Neural crest cell (in vitro differentiated cells): ENCODE results near the gene SLC9A9. TPM values are rescaled to one million over a fixed set of nuclear protein-coding genes. Genes with fewer than 3 reads are reported as not detected.

ENCODE experiments used
- DNase-seq: peaks from one replicate; pipeline ENCODE4 v3.0.0; 2021; ENCODE audit warnings: low read depth, mixed read lengths, low spot score
- H3K27ac Mint-ChIP-seq: one replicate; pipeline ENCODE4 v1.8.0; 2021; ENCODE audit warnings: mild to moderate bottlenecking, mixed read lengths; ENCODE audit not compliant: unreplicated experiment
- H3K27me3 Mint-ChIP-seq: 2 replicates; pipeline ENCODE4 v1.8.0; 2021; ENCODE audit warnings: low read depth, mild to moderate bottlenecking, mixed read lengths
- H3K36me3 Mint-ChIP-seq: 2 replicates; pipeline ENCODE4 v1.8.0; 2021; ENCODE audit warnings: low read depth, mild to moderate bottlenecking, mixed read lengths
- H3K4me1 Mint-ChIP-seq: 2 replicates; pipeline ENCODE4 v1.8.0; 2021; ENCODE audit warnings: mixed read lengths
- H3K4me3 Mint-ChIP-seq: one replicate; pipeline ENCODE4 v1.8.0; 2021; ENCODE audit warnings: mild to moderate bottlenecking, mixed read lengths
- H3K9me3 Mint-ChIP-seq: 2 replicates; pipeline ENCODE4 v1.8.0; 2021; ENCODE audit warnings: mixed read lengths
- CTCF ChIP-seq: fragments of 200-600 bp; sonication (generic); conservative IDR thresholded peaks from 2 replicates; pipeline ENCODE4 v1.5.0; 2021; ENCODE audit warnings: antibody characterized with exemption, mild to moderate bottlenecking
- total RNA-seq: library from RNA; stranded (reverse); gene quantifications from 2 replicates; pipeline ENCODE4 v1.2.1, GENCODE V29; 2021

The SLC9A9 gene
- total RNA-seq, 1 donor from 2014 or later = 0.56 TPM

- Mint-ChIP-seq H3K27ac (no peak overlapping the region), H3K36me3 (no peaks in the 10 kb centered on the region), H3K27me3 (no peaks in the 10 kb centered on the region), H3K4me3 (no peak overlapping the region), H3K4me1 (no peaks in the 10 kb centered on the region), H3K9me3 (no peaks in the 10 kb centered on the region)
- no peak for DNase-seq
- TF ChIP-seq CTCF = no peak
Measured at GRCh38 chr3:143536817-143537535, 311.3 kb downstream of the SLC9A9 start.

- no peaks in the 10 kb centered on the region for H3K36me3 Mint-ChIP-seq
- H3K27me3 Mint-ChIP-seq = no peaks in the 10 kb centered on the region
- no peak overlapping the region for H3K4me3 Mint-ChIP-seq
- no peaks in the 10 kb centered on the region for H3K9me3 Mint-ChIP-seq
- no peak overlapping the region for H3K27ac Mint-ChIP-seq
- TF ChIP-seq CTCF = no peak
- H3K4me1 Mint-ChIP-seq = no peaks in the 10 kb centered on the region
- no peak for DNase-seq
Measured at GRCh38 chr3:143535994-143536784, 312.1 kb downstream of the SLC9A9 start.

- H3K9me3 Mint-ChIP-seq = no peaks in the 10 kb centered on the region
- H3K27me3 Mint-ChIP-seq = no peaks in the 10 kb centered on the region
- no peak for TF ChIP-seq CTCF
- H3K4me1 Mint-ChIP-seq = no peaks in the 10 kb centered on the region
- no peaks in the 10 kb centered on the region for H3K36me3 Mint-ChIP-seq
- H3K27ac Mint-ChIP-seq = no peak overlapping the region
- no peak for DNase-seq
- no peak overlapping the region for H3K4me3 Mint-ChIP-seq
Measured at GRCh38 chr3:143533391-143533790, 314.9 kb downstream of the SLC9A9 start.

DNA sequence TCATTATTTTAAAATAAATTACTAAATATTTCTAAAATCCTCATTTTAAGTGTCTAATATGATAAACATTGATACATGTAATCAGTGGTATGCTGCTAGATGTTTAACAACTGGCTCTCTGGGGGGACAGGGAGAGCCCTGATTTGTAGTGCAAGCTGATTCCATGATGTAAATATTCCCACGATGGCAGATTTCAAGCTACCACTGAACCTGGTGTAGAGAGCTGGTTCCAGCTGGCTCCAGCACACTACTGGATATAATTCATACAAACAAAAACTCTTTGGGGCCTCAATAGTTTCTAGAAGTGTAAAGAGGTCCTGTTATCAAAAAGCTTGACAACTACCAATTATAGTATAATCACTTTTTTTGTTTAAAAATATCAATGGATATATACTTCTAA lies 316.2 kb downstream of the SLC9A9 start:
- no peak overlapping the region for H3K27ac Mint-ChIP-seq
- H3K4me3 Mint-ChIP-seq = no peak overlapping the region
- DNase-seq = no peak
- no peak for TF ChIP-seq CTCF
- H3K36me3 Mint-ChIP-seq = no peaks in the 10 kb centered on the region
- H3K27me3 Mint-ChIP-seq = no peaks in the 10 kb centered on the region
- no peaks in the 10 kb centered on the region for H3K4me1 Mint-ChIP-seq
- no peaks in the 10 kb centered on the region for H3K9me3 Mint-ChIP-seq

GRCh38 chr3:143531101-143531500 lies 317.2 kb downstream of the SLC9A9 start:
- Mint-ChIP-seq H3K4me3 (no peak overlapping the region), H3K36me3 (no peaks in the 10 kb centered on the region), H3K4me1 (no peaks in the 10 kb centered on the region), H3K27me3 (no peaks in the 10 kb centered on the region), H3K27ac (no peak overlapping the region), H3K9me3 (no peaks in the 10 kb centered on the region)
- no peak for TF ChIP-seq CTCF
- DNase-seq = no peak
